KMS-11 (cell line): ENCODE data around the gene KLHL29.

Experiments used
- H2AFZ ChIP-seq: fragments of 200-600 bp; sonication (generic); 2 replicates; pipeline ENCODE4 v1.6.1; 2016; ENCODE audit warnings: antibody characterized with exemption, mixed run types, low read depth
- H3K27ac ChIP-seq: fragments of 200-600 bp; sonication (generic); 2 replicates; pipeline ENCODE4 v1.6.1; 2016; ENCODE audit warnings: mild to moderate bottlenecking, mixed run types
- H3K27me3 ChIP-seq: fragments of 200-600 bp; sonication (generic); 2 replicates; pipeline ENCODE4 v1.6.1; 2017; ENCODE audit warnings: mild to moderate bottlenecking, low read depth, mixed run types, moderate library complexity; ENCODE audit not compliant: insufficient read depth
- H3K36me3 ChIP-seq: fragments of 200-600 bp; sonication (generic); 2 replicates; pipeline ENCODE4 v1.6.1; 2017; ENCODE audit warnings: mild to moderate bottlenecking, mixed run types; ENCODE audit not compliant: insufficient read depth
- H3K4me1 ChIP-seq: fragments of 200-600 bp; sonication (generic); 2 replicates; pipeline ENCODE4 v1.6.1; 2016; ENCODE audit warnings: mild to moderate bottlenecking, low read depth, mixed run types; ENCODE audit not compliant: poor library complexity, severe bottlenecking
- H3K4me2 ChIP-seq: fragments of 200-600 bp; sonication (generic); 2 replicates; pipeline ENCODE4 v1.7.0; 2016; ENCODE audit warnings: mild to moderate bottlenecking, mixed run types
- H3K4me3 ChIP-seq: fragments of 200-600 bp; sonication (generic); IDR thresholded peaks from 2 replicates; pipeline ENCODE4 v1.6.1; 2017; ENCODE audit warnings: low read depth, low read length, mixed read lengths; ENCODE audit not compliant: insufficient read depth
- H3K79me2 ChIP-seq: fragments of 200-600 bp; sonication (generic); 2 replicates; pipeline ENCODE4 v1.6.1; 2016; ENCODE audit warnings: low read depth, mixed run types; ENCODE audit not compliant: insufficient read depth
- H3K9ac ChIP-seq: fragments of 200-600 bp; sonication (generic); 2 replicates; pipeline ENCODE4 v1.6.1; 2016; ENCODE audit warnings: mild to moderate bottlenecking, mixed run types
- H4K20me1 ChIP-seq: fragments of 200-600 bp; sonication (generic); 2 replicates; pipeline ENCODE4 v1.6.1; 2016; ENCODE audit warnings: mild to moderate bottlenecking, mixed run types; ENCODE audit not compliant: insufficient read depth
- TF ChIP-seq, protein P1 (sequence below): fragments of 200-600 bp; sonication (generic); conservative IDR thresholded peaks from 2 replicates; pipeline ENCODE4 v1.6.1; 2017; ENCODE audit warnings: low read depth, mild to moderate bottlenecking, antibody characterized with exemption, low read length, moderate library complexity, mixed read lengths

Gene KLHL29

DNA sequence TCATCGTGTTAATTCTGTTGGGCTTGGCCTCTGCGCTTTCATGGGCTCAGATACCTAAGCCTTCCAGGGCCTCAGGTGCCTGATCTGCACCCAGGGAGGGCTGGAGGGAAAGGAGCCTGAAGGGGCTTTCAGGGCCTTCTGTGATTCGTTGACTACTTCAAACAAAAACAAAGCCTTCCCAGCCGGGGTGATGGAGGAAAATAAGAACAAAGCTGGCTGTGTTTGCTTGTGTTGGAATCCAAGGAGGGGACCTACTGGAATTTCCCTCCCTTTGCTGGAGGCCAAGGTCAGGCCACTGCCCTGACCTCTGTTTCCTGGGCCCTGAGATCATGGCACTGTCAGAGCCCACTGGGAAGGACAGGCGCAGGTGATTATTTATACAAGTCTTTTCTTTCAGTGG, 135.3 kb downstream of the KLHL29 start:
- Histone ChIP-seq H3K9ac (no peak overlapping the region), H3K27ac (no peak overlapping the region), H4K20me1 (no peaks in the 10 kb centered on the region), H3K79me2 (no peaks in the 10 kb centered on the region), H3K4me3 (no peak overlapping the region), H2AFZ (no peak overlapping the region), H3K27me3 (no peaks in the 10 kb centered on the region), H3K4me2 (no peak overlapping the region), H3K36me3 (no peaks in the 10 kb centered on the region), H3K4me1 (no peaks in the 10 kb centered on the region)
- TF ChIP-seq, protein P1, sequence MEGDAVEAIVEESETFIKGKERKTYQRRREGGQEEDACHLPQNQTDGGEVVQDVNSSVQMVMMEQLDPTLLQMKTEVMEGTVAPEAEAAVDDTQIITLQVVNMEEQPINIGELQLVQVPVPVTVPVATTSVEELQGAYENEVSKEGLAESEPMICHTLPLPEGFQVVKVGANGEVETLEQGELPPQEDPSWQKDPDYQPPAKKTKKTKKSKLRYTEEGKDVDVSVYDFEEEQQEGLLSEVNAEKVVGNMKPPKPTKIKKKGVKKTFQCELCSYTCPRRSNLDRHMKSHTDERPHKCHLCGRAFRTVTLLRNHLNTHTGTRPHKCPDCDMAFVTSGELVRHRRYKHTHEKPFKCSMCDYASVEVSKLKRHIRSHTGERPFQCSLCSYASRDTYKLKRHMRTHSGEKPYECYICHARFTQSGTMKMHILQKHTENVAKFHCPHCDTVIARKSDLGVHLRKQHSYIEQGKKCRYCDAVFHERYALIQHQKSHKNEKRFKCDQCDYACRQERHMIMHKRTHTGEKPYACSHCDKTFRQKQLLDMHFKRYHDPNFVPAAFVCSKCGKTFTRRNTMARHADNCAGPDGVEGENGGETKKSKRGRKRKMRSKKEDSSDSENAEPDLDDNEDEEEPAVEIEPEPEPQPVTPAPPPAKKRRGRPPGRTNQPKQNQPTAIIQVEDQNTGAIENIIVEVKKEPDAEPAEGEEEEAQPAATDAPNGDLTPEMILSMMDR, result no peak

DNA sequence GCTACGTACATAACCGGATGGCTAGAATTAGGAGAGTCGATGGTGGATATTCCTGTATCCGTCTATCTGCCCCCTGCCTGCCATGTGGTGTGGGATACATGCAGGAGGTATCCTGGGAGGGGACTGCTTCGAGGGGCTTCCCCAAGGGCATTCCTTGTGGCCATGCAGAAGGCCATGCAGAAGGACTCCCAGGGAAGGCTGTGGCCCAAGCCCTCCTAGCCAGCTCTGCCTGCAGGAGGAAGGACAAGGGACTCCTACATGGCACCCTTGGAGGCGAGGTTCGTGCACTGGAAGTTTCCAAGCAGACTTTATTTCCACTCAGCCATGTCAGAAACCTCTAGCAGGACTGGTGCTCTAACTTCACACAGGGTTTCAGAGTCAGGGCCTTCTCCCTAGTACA, 136.1 kb downstream of the KLHL29 start:
- Histone ChIP-seq H3K27ac (no peak overlapping the region), H3K9ac (no peak overlapping the region), H3K4me1 (no peaks in the 10 kb centered on the region), H3K79me2 (no peaks in the 10 kb centered on the region), H2AFZ (no peak overlapping the region), H3K27me3 (no peaks in the 10 kb centered on the region), H3K4me2 (no peak overlapping the region), H3K36me3 (no peaks in the 10 kb centered on the region), H3K4me3 (no peak overlapping the region), H4K20me1 (no peaks in the 10 kb centered on the region)
- TF ChIP-seq, protein P1, result no peak

- Histone ChIP-seq H3K27me3 (no peaks in the 10 kb centered on the region), H3K79me2 (no peaks in the 10 kb centered on the region), H2AFZ (no peak overlapping the region), H3K9ac (no peak overlapping the region), H3K27ac (no peak overlapping the region), H3K4me2 (no peak overlapping the region), H4K20me1 (no peaks in the 10 kb centered on the region), H3K36me3 (no peaks in the 10 kb centered on the region), H3K4me1 (no peaks in the 10 kb centered on the region), H3K4me3 (no peak overlapping the region)
- TF ChIP-seq, protein P1, result no peak
These were observed 137.9 kb downstream of the KLHL29 start for GRCh38 chr2:23522726-23523372.

DNA sequence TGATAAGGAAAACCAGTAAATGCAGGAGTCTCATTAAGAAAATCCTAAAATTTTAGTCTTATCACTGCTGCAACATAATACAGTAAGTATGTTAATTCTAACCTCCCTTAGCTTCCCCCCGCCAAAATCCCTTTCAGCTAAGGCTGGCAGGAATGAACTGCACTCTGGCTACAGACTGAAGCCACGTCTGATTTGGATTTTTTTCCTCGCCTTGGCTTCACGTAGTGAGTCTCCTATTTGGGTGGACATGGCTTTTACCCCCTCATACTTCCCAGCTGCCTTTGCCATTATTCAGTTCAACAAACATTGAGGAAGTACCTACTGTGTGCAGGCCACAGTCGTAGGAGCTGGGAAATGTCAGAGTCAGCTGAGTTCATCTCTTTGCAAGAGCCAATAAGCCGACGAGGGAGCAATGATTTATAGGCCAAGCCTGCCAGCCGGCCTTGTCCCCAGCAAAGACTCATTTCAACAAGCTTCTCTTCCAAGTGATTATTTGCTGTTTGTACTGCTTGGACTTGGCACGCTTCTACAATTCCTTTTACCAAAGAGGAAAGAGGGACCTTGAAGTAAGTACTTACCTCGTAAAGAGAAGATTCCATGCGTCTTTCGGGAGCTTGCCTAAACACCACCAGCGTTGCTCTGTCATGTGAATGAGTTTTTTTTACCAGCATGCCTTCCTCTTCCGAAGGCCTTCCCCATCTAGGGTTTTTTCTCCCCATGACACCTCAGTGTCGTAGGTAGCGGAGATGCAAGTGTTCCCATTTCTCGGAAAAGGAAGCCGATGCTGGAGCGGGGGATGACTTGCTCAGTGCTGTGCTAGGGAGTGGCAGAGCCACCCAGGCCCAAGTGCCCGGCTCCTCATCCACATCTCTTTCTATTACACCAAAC, 138.6 kb downstream of the KLHL29 start:
- Histone ChIP-seq H3K4me3 (no peak overlapping the region), H3K36me3 (no peaks in the 10 kb centered on the region), H4K20me1 (no peaks in the 10 kb centered on the region), H3K27me3 (no peaks in the 10 kb centered on the region), H2AFZ (no peak overlapping the region), H3K9ac (no peak overlapping the region), H3K27ac (no peak overlapping the region), H3K4me2 (no peak overlapping the region), H3K4me1 (no peaks in the 10 kb centered on the region), H3K79me2 (no peaks in the 10 kb centered on the region)
- TF ChIP-seq, protein P1, result no peak
